ENCODE measurements around the gene SLC43A1.

SLC43A1 gene

GRCh38 chr11:57493507-57494503 lies 21.7 kb downstream of the SLC43A1 start:
- Histone ChIP-seq H3K36me3 (ENCODE audit: insufficient read depth) (no peaks in the 10 kb centered on the region), H3K27ac (no peak overlapping the region), H3K4me3 (IDR thresholded peaks at IDR 0.05; ENCODE audit: insufficient read depth, low read depth, low read length) (no peak overlapping the region), H3K9ac (no peak overlapping the region), H3K4me2 (no peak overlapping the region), H2AFZ (ENCODE audit: low read depth) (no peak overlapping the region), H3K79me2 (ENCODE audit: insufficient read depth, low read depth) (no peaks in the 10 kb centered on the region), H4K20me1 (ENCODE audit: insufficient read depth) (no peaks in the 10 kb centered on the region), H3K27me3 (ENCODE audit: insufficient read depth, low read depth) (no peaks in the 10 kb centered on the region), H3K4me1 (ENCODE audit: low read depth, poor library complexity, severe bottlenecking) (peaks cover 17% of the 10 kb centered on the region)
- TF ChIP-seq, protein P1, sequence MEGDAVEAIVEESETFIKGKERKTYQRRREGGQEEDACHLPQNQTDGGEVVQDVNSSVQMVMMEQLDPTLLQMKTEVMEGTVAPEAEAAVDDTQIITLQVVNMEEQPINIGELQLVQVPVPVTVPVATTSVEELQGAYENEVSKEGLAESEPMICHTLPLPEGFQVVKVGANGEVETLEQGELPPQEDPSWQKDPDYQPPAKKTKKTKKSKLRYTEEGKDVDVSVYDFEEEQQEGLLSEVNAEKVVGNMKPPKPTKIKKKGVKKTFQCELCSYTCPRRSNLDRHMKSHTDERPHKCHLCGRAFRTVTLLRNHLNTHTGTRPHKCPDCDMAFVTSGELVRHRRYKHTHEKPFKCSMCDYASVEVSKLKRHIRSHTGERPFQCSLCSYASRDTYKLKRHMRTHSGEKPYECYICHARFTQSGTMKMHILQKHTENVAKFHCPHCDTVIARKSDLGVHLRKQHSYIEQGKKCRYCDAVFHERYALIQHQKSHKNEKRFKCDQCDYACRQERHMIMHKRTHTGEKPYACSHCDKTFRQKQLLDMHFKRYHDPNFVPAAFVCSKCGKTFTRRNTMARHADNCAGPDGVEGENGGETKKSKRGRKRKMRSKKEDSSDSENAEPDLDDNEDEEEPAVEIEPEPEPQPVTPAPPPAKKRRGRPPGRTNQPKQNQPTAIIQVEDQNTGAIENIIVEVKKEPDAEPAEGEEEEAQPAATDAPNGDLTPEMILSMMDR (conservative IDR thresholded peaks at IDR 0.05; ENCODE audit: low read depth, low read length) = peak; percentile 92

DNA sequence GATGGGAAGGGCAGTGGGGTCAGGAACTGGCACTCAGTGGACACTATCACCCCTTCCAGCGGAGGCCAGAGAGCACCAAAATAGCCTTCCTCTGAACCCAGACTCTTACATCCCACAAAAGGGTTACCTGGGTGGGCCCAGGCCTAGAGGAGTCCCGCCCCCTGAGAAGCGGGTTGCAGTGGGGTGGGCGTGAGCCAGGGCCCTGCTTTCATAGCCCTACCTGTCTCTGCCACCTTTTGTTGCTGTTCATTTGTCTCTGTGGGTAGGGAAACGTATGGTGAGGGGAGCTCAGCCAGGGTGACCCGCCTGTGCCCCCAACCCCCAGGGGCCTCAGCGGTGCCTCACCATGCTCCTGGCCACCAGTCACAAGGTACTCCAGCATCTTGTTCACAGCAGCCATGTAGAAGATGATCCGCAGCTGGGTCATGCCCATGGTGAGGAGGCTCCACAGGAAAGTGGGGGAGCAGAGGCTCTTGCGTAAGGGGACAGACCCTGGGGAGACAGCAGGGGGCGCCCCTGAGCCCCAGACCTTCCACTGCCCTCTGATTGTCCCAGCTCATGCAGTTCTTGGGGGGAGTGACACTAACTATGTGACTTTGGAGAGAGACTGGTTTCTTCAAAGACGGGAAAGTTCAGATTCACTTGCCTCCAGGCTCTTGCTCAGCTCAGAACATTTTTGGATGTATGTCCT lies 24.0 kb downstream of the SLC43A1 start:
- Histone ChIP-seq H2AFZ (ENCODE audit: low read depth) (no peak overlapping the region), H3K4me1 (ENCODE audit: low read depth, poor library complexity, severe bottlenecking) (peaks cover 24% of the 10 kb centered on the region), H3K4me3 (IDR thresholded peaks at IDR 0.05; ENCODE audit: insufficient read depth, low read depth, low read length) (no peak overlapping the region), H3K27ac (no peak overlapping the region), H3K27me3 (ENCODE audit: insufficient read depth, low read depth) (no peaks in the 10 kb centered on the region), H3K4me2 (no peak overlapping the region), H3K9ac (no peak overlapping the region), H3K36me3 (ENCODE audit: insufficient read depth) (no peaks in the 10 kb centered on the region), H3K79me2 (ENCODE audit: insufficient read depth, low read depth) (no peaks in the 10 kb centered on the region), H4K20me1 (ENCODE audit: insufficient read depth) (no peaks in the 10 kb centered on the region)
- TF ChIP-seq, protein P1 (conservative IDR thresholded peaks at IDR 0.05; ENCODE audit: low read depth, low read length) = peak; percentile 67

DNA sequence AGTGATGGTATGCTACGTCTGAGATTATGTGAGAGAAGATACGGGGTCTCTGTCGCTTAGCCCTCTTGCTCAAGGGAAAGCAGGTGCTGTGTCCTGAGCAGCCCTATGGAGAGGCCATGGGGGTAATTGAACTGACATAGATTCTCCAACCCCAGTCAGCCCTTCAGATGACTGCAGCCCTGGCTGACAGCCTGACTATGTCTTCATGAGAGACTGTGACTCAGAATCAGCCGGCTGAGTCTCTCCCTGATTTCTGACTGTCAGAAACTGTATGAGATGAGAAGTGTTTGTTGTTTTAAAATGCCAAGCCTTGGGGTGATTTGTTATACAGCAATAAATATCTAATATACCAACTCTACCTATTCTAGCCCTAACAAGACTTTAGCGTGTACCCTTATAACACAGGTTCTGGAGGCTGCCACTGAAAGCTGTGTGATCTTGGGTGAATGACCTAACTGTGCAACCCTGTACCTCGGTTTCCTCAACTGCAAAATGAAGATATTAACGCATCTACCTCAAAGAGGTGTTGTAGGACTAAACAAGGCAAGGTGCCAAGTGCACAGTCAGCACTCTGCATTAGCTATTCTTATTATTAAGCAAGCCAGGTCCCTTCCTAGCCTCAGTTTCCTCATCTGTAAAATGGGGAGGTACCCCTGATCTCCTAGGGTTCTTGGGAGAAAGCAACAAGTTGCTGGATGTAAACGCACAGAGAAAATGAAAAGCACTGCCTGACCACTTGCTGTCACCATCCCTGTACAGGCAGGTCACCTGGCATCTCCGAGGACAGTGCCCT lies 24.9 kb downstream of the SLC43A1 start:
- Histone ChIP-seq H3K79me2 (ENCODE audit: insufficient read depth, low read depth) (no peaks in the 10 kb centered on the region), H3K4me3 (IDR thresholded peaks at IDR 0.05; ENCODE audit: insufficient read depth, low read depth, low read length) (no peak overlapping the region), H3K4me1 (ENCODE audit: low read depth, poor library complexity, severe bottlenecking) (peaks cover 24% of the 10 kb centered on the region), H3K36me3 (ENCODE audit: insufficient read depth) (no peaks in the 10 kb centered on the region), H3K9ac (no peak overlapping the region), H3K27ac (no peak overlapping the region), H3K27me3 (ENCODE audit: insufficient read depth, low read depth) (no peaks in the 10 kb centered on the region), H4K20me1 (ENCODE audit: insufficient read depth) (no peaks in the 10 kb centered on the region), H2AFZ (ENCODE audit: low read depth) (no peak overlapping the region), H3K4me2 (no peak overlapping the region)
- TF ChIP-seq, protein P1 (conservative IDR thresholded peaks at IDR 0.05; ENCODE audit: low read depth, low read length) = no peak

DNA sequence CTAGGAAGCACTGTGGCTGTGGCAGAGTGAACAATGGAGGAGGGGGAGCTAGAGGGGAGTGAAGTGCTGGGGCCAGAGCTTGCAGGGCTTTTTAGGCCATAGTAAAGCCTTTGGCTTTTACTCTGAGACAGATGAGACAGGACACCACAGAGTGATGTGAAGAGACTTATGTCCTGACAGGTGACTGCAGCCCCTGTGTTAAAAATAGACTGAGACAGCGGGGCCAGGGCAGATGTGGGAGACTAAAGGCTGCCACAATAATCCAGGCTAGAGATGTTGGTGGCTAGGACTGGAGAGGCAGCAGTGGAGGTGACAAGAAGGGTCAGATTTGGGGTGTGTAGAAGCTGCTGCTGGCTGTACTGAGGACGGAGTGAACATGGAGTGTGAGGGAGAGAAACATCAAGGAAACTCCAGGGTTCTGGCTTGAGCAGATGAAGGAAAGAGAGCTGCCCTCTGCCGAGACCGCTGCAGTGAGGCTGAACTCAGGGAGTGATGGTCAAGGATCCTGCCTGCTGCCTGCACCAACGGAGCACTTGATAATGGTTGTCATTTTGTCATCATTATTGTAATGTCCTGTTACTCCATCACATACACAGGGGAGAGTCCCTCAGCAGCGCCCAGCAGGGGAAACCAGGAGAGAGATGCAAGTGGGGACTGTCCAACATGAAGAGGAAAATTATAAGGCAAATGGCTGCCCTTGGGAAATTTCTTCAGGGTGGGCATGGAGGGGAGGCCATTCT lies 27.4 kb downstream of the SLC43A1 start:
- Histone ChIP-seq H4K20me1 (ENCODE audit: insufficient read depth) (no peaks in the 10 kb centered on the region), H3K36me3 (ENCODE audit: insufficient read depth) (no peaks in the 10 kb centered on the region), H3K4me1 (ENCODE audit: low read depth, poor library complexity, severe bottlenecking) (peaks cover 10% of the 10 kb centered on the region), H2AFZ (ENCODE audit: low read depth) (no peak overlapping the region), H3K27ac (no peak overlapping the region), H3K27me3 (ENCODE audit: insufficient read depth, low read depth) (no peaks in the 10 kb centered on the region), H3K4me3 (IDR thresholded peaks at IDR 0.05; ENCODE audit: insufficient read depth, low read depth, low read length) (no peak overlapping the region), H3K79me2 (ENCODE audit: insufficient read depth, low read depth) (no peaks in the 10 kb centered on the region), H3K9ac (no peak overlapping the region), H3K4me2 (no peak overlapping the region)
- TF ChIP-seq, protein P1 (conservative IDR thresholded peaks at IDR 0.05; ENCODE audit: low read depth, low read length) = no peak
